Right lobe of liver (tissue), 6 donors: ENCODE measurements around the gene RARB. TPM values are rescaled to one million over a fixed set of nuclear protein-coding genes. Genes with fewer than 3 reads are reported as not detected.
A peak's percentile ranks its signal among the peaks of the same experiment; 100 is the strongest.

Source experiments
- ATAC-seq, 4 donors: fragments of 200-7000 bp; cut with Tn5 transposase; one replicate each; pipeline ENCODE4 v1.9.1; 2020; ENCODE audit warnings: mild to moderate bottlenecking in 4 of 4, moderate library complexity in 4 of 4
- DNase-seq, 3 donors: peaks; one replicate each; pipeline ENCODE4 v3.0.0-alpha.2; 2020
- H3K27ac ChIP-seq, 3 donors: fragments of 200-600 bp; one replicate each; pipeline ENCODE4 v1.8.0; 2022
- H3K27me3 ChIP-seq, 2 donors: fragments of 200-600 bp; one replicate each; pipeline ENCODE4 v1.8.0; 2022
- H3K36me3 ChIP-seq, 4 donors: fragments of 200-600 bp; sonication (generic) in 1 of 4; one replicate each; pipeline versions ENCODE4 v1.5.1 to v1.8.0; 2017 to 2022; ENCODE audit warnings: control low read depth in 1 of 4
- H3K4me1 ChIP-seq, 4 donors: fragments of 200-600 bp; sonication (generic) in 1 of 4; one replicate each; pipeline versions ENCODE4 v1.5.1 to v1.8.0; 2017 to 2022; ENCODE audit warnings: control low read depth in 1 of 4
- H3K4me3 ChIP-seq, 3 donors: fragments of 200-600 bp; one replicate each; pipeline ENCODE4 v1.8.0; 2022
- H3K9me3 ChIP-seq, 4 donors: fragments of 200-600 bp; sonication (generic) in 1 of 4; one replicate each; pipeline versions ENCODE4 v1.5.1 to v1.8.0; 2017 to 2022; ENCODE audit warnings: control low read depth in 1 of 4
- CTCF ChIP-seq, 4 donors: fragments of 200-600 bp in 3 of 4; fragments of 450-650 bp in 1 of 4; IDR thresholded peaks; one replicate each; pipeline versions ENCODE4 v1.5.1 to v1.8.0; 2016 to 2022; ENCODE audit warnings: antibody characterized with exemption in 4 of 4, mild to moderate bottlenecking in 2 of 4
- POLR2A ChIP-seq: fragments of 450-650 bp; IDR thresholded peaks from one replicate; pipeline ENCODE4 v1.6.1; 2017; ENCODE audit warnings: antibody characterized with exemption, mild to moderate bottlenecking
- WGBS: methylation state at CpG from one replicate; pipeline ENCODE4 v1.1.6; 2018; ENCODE audit warnings: low coverage, low lambda C conversion rate; ENCODE audit not compliant: insufficient coverage; ENCODE audit errors: missing lambda C conversion rate; 5-methylcytosine and 5-hydroxymethylcytosine counted together
- intact Hi-C, 2 donors: fragments of 100-400 bp; cut with DNase I; formaldehyde crosslinking; loops; one replicate each; pipeline versions ENCODE4 v1.11.2 to v1.14.1; 2022
- total RNA-seq, 6 experiments: library from RNA; depleted of rRNA in 2 of 6; stranded (reverse); fragments of >200 nt in 2 of 6; fragmentation: NEBNext Ultra II Directional in 3 of 6; extraction: Animal tissue kit (Norgen Biotek cat#: 25700) in 3 of 6; gene quantifications; one replicate each; pipeline versions ENCODE4 v1.1.0 to v1.2.4, GENCODE V29; 2016 to 2023
- donor health status: DM: no; HTN: yes; CAD: no.
- donor health status: DM: no; HTN: no; CAD: no.
- donor health status: DM: no; HTN: no; CAD: no.
- donor health status: DM: no; HTN: yes; CAD: no.
- donor health status: DM: no; HTN: yes; CAD: no.

Gene RARB
- total RNA-seq, 6 experiments from 2014 or later: 1.2 to 2.8 (median 2.1) TPM

- no peak overlapping the region for H3K27ac ChIP-seq
- ATAC-seq: no peak
- H3K4me1 ChIP-seq: peaks cover 0 to 1% (median 0%) of the 10 kb centered on the region in 4 donors
- intact Hi-C loops: no loop called here
- H3K27me3 ChIP-seq: no peaks in the 10 kb centered on the region
- DNase-seq: no peak
- no peaks in the 10 kb centered on the region for H3K9me3 ChIP-seq
- no peak overlapping the region for H3K4me3 ChIP-seq
- 93% methylated on average over 3 of the region's 3 CpGs for WGBS
- no peaks in the 10 kb centered on the region for H3K36me3 ChIP-seq
- TF ChIP-seq POLR2A (no peak), CTCF (IDR thresholded peaks at IDR 0.05) (no peak)
Observed at GRCh38 chr3:25552251-25552650, 124.2 kb downstream of the RARB start.

GRCh38 chr3:25554376-25554775 lies 126.3 kb downstream of the RARB start:
- H3K4me3 ChIP-seq: no peak overlapping the region
- peaks cover 0 to 8% (median 0%) of the 10 kb centered on the region in 4 donors for H3K4me1 ChIP-seq
- H3K27ac ChIP-seq: no peak overlapping the region
- ATAC-seq (no peak), DNase-seq (no peak)
- H3K9me3 ChIP-seq: no peaks in the 10 kb centered on the region
- no peaks in the 10 kb centered on the region for H3K36me3 ChIP-seq
- 89% methylated on average over 6 of the region's 7 CpGs for WGBS
- intact Hi-C loops: no loop called here
- H3K27me3 ChIP-seq: no peaks in the 10 kb centered on the region
- TF ChIP-seq POLR2A (no peak), CTCF (IDR thresholded peaks at IDR 0.05) (no peak)

DNA sequence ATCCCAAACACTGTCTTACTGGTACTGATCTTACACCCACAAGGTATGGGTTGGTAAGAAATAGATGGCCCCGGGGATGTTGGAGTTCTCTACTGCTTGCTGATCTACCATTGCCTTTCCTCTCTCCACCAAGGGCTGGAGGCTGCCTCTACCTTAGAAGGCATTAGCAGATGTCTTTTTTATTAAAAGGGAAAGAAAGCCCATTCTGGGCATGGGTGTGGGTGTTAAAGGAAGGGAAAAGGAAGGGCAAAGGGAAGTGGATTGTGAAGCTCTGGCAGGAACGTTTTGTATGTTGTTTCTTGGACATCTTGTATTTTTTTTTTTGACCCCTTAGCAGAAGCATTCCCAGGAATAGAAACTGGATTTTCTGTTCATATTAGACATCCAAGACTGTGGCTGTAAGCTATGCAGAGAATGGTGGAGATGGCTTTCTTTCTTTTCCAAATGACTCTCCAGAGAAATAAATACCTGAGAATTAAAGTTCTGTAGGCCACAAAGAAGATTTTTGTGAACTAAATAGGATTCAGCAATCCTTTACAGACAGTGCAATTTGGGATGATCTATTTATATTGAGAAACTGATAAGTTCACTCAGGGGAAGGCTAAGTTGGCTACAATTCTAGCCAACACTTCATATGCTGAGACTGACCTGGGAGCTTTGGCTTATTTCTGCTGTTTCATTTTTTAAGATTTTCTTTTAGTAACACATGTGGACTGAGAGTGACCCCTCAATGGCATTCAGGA lies 127.8 kb downstream of the RARB start:
- intact Hi-C loops: no loop called here
- ATAC-seq: peak in 1 of 4 donors; percentile 30
- Histone ChIP-seq H3K27ac (no peak overlapping the region), H3K4me1 (peaks cover 0 to 8% (median 0%) of the 10 kb centered on the region in 4 donors), H3K36me3 (no peaks in the 10 kb centered on the region), H3K27me3 (no peaks in the 10 kb centered on the region), H3K4me3 (no peak overlapping the region), H3K9me3 (no peaks in the 10 kb centered on the region)
- 54% methylated on average over 2 of the region's 2 CpGs for WGBS
- no peak for TF ChIP-seq CTCF (IDR thresholded peaks at IDR 0.05)
- TF ChIP-seq POLR2A: no peak
- no peak for DNase-seq

DNA sequence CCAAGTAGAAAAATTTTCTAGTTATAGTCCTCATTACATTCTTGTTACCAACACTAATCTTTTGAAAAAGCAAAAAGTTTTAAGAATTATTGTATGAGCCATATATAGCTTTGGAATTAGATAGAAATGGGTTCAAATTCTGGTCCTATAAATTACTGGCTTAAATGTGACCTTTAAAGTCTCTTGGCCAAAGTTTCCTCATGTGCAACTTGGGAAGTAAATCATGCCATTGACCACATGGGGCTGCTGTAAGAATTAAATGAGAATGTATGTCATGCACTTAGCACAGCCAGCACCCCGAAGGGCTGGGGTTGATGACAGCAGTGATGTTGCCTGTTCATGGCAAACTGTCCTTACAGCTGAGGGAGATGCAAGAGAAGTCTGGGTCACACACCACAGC lies 128.4 kb downstream of the RARB start:
- TF ChIP-seq POLR2A: no peak
- TF ChIP-seq CTCF (IDR thresholded peaks at IDR 0.05): no peak
- ATAC-seq: no peak
- H3K27ac ChIP-seq: no peak overlapping the region

More for the DNA sequence above, 128.4 kb downstream of the RARB start:
- no peak overlapping the region for H3K4me3 ChIP-seq
- DNase-seq: no peak
- intact Hi-C loops: no loop called here
- no peaks in the 10 kb centered on the region for H3K9me3 ChIP-seq
- peaks cover 0 to 8% (median 0%) of the 10 kb centered on the region in 4 donors for H3K4me1 ChIP-seq
- H3K27me3 ChIP-seq: no peaks in the 10 kb centered on the region
- H3K36me3 ChIP-seq: no peaks in the 10 kb centered on the region
- WGBS: no CpG with 5 or more reads among the region's 1 CpG
